Tibial nerve (tissue), 3 donors: Measurements from ENCODE around the gene MICU1.

Experiments
- POLR2A ChIP-seq, 2 donors: fragments of 450-650 bp; IDR thresholded peaks; one replicate each; pipeline ENCODE4 v1.6.1; 2017; ENCODE audit warnings: antibody characterized with exemption in 2 of 2, mild to moderate bottlenecking in 2 of 2, moderate library complexity in 2 of 2
- TF ChIP-seq, protein P1 (sequence below), 5 experiments: fragments of 200-600 bp in 3 of 5; fragments of 450-650 bp in 2 of 5; sonication (generic) in 3 of 5; IDR thresholded peaks; one replicate each; pipeline ENCODE4 v1.5.1; 2016 to 2019; ENCODE audit warnings: antibody characterized with exemption in 5 of 5, mild to moderate bottlenecking in 3 of 5, moderate library complexity in 2 of 5

- TF ChIP-seq POLR2A (IDR thresholded peaks at IDR 0.05): peak; percentile 2 to 62
- TF ChIP-seq, protein P1, sequence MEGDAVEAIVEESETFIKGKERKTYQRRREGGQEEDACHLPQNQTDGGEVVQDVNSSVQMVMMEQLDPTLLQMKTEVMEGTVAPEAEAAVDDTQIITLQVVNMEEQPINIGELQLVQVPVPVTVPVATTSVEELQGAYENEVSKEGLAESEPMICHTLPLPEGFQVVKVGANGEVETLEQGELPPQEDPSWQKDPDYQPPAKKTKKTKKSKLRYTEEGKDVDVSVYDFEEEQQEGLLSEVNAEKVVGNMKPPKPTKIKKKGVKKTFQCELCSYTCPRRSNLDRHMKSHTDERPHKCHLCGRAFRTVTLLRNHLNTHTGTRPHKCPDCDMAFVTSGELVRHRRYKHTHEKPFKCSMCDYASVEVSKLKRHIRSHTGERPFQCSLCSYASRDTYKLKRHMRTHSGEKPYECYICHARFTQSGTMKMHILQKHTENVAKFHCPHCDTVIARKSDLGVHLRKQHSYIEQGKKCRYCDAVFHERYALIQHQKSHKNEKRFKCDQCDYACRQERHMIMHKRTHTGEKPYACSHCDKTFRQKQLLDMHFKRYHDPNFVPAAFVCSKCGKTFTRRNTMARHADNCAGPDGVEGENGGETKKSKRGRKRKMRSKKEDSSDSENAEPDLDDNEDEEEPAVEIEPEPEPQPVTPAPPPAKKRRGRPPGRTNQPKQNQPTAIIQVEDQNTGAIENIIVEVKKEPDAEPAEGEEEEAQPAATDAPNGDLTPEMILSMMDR (IDR thresholded peaks at IDR 0.05): peak; percentile 25 to 78 (median 42)
These were observed 294.1 kb downstream of the MICU1 start for GRCh38 chr10:72331575-72332422.
